CD4-positive, alpha-beta T cell treated with Interleukin-6 for 4 hours (primary cell): ENCODE measurements around the gene HOXA9.

Experiments
- DNase-seq: peaks from one replicate; pipeline ENCODE4 v3.0.0-alpha.2; 2020; ENCODE audit warnings: mixed read lengths

Gene HOXA9

DNA sequence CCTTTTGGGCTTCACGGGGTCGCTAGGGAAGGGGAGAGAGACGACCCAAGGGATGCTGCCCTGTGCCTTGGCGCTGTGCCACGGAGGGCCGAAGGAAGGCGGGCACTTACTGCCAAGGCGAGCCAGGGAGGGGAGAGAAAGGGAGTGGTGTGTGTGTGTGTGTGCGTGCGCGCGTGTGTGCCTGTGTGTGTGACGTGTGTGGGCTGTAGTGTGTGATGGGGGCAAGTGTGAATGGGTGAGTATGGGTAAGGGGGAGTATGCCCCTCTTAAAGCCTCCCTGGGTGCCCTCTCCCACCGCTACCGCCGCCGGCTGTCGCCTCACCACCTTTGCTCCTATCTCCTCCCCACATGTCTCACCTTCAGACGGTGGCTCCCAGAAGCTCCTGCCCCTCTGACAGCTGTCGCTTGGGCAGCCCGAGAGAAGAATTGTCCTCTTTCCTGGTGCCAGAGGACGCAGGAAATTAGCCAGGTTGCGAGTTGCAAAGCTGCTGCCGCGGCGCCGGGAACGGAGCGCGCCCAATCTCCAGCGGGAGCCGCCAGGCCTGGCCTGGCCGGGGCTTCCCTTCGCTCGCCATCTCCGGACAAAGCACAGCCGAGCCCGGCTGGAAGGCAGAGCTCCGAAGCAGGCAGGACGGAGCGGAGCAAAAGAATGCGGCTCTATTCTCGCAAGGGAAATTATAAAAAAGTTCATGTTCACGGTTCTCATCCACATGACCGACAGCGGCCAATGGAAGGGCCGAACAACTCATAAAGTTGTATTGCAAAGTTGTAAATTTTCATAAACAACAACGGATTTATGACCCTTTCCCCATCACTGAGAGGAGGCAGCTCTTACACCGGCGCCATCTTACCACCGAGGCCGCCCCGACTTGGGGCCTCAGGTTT, 13.2 kb downstream of the HOXA9 start, which contains the start of gene HOXA3:
TSS of gene HOXA3 (minus strand) at position 653 of the 885 bp plus-strand sequence. CDS start 41,943 bp downstream, outside the sequence.
- DNase-seq, result no peak

GRCh38 chr7:27151341-27151930, 13.9 kb downstream of the HOXA9 start:
- no peak for DNase-seq

DNA sequence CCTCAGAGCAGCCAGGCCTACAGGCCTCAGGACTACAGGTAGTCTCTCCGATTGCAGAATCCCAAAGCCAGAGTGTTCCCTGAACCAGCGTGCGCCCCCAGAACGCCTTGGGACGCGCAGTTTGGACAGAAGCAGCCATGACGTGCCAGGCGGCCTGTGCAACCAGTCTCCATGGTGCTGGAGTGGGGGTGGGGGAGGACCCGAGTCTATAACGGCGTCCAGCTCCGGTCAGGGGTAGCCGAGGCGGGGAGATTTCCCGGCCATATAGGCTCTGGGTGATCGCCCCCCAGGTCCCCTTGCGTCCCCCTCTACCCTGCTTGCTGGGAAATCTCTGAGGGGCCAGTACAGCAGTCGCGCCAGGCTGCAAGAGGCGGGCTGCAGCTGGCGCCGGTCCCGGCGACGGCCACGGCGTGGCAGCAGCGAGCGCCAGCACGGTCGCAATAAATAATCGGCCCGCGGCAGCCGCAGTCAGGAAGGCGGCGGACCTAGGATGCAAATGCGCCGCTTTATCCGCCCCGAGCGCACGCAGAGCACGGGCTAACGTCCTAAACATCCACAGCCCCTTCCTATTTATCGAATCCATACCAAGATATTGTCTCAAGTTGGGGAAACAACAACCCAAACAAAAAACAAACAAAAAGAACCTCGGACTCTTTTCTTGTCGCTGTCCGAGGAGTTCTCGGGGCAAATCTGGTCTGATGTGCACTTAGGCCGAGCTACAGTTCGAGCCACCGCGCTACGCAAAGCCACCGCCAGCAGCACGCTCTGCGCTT, 14.6 kb downstream of the HOXA9 start:
- peak; percentile 76 for DNase-seq

- no peak for DNase-seq
Measured at GRCh38 chr7:27149842-27150567, 15.3 kb downstream of the HOXA9 start.

- no peak for DNase-seq
Measured at GRCh38 chr7:27148756-27149641, 16.3 kb downstream of the HOXA9 start.

DNA sequence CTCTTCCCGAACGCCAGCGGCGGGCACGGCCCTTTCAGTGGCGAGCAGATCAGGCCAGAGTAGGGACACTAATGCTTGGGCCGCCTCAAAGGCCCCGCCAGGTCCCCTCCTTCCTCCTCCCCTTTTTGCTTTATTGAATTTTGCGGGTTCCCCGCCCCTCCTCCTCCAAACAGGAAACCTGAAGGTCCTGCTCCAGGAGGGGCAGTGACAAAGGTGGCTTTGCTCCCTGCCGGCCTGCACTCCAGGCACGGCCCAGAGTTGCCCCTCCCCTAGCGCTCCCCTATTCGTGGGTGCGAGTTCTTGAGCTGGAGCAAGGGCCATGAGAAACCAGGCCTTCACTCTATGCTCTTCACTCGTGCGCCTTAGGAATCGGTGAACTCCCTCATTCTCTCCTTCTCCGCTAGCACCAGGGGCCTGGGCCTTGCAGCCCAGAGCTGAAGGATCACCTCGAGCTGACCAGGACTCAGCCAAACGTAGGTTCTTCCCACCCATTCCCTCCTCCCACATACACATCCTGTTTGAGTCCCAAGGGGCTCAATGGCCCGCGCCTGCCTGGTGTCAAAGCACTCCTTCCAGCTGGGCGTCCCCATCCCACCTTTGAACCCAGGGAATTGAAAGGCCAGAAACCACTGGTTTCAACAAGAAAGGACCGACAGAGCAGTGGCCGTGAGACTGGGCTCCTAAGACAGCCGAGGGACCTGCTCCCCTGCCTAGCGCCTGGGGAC, 17.1 kb downstream of the HOXA9 start:
- DNase-seq, result no peak

- no peak for DNase-seq
Measured at GRCh38 chr7:27147199-27148030, 17.9 kb downstream of the HOXA9 start, which contains the start of gene HOXA6. TSS of gene HOXA6 (minus strand) at chr7:27147774. CDS start at chr7:27147749, 25 bp downstream.

- no peak for DNase-seq
Measured at GRCh38 chr7:27146491-27147198, 18.7 kb downstream of the HOXA9 start.

DNA sequence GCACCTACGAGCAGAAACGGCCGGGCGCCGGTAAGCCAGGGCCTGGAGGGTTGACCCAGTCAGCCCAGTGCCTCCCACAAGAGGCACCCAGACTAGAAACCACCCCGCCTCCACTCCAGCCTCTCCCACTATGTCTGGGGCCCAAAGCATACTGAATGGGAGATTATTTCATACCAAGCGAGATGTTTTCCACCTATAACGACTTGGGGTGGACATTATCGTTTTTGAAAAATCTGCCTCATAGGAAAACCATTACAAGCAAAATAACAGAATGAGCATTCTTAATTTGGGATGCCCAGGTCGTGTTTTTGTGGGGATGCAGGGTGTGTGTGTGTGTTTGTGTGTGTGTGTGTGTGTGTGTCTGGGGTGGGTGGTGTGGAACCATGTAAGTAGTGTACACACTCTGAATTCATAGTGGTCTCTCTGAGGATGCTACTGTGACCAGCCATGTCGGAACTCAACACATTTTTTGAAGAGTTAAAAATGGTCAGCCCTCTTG, 19.4 kb downstream of the HOXA9 start:
- no peak for DNase-seq

GRCh38 chr7:27145165-27145913, 20.0 kb downstream of the HOXA9 start:
- no peak for DNase-seq

GRCh38 chr7:27144781-27145164, 20.6 kb downstream of the HOXA9 start:
- no peak for DNase-seq

DNA sequence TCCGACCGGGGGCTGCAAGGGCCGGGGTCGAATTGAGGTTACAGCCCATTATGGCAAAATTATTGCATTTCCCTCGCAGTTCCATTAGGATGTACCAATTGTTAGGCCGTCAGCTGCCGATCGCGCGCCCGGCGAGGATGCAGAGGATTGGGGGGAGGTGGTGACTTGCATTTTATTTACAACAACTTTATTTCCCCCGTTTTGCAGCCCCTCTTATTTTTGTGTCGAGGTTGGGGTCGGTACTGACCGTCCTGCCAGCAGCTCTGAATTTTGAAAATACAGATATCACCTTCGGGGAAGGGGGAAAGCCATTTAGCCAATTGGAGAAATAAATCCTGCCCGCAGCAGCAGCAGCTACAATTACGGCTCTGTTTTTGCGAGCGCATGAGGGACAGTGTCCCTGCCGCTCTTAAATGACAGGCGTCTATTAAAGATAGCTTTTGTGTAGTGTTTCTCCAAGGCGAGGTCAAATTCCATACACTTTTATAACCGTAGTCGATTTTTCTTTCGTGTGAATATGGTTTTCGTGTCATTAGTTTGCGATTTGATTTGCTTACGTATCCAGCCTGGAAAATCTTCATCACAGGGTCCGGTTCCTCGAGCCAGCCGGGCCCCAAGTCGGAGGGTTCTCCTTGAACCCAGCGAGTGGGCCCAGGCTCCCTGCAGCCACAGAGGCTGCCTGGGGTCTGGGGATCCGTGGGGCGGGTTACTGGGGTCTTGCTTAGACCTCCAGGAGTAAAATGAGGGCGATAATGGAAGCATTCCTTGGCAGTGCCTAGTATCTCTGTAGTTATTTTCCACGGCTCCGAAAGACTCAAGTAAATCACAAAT, 21.2 kb downstream of the HOXA9 start:
- no peak for DNase-seq

DNA sequence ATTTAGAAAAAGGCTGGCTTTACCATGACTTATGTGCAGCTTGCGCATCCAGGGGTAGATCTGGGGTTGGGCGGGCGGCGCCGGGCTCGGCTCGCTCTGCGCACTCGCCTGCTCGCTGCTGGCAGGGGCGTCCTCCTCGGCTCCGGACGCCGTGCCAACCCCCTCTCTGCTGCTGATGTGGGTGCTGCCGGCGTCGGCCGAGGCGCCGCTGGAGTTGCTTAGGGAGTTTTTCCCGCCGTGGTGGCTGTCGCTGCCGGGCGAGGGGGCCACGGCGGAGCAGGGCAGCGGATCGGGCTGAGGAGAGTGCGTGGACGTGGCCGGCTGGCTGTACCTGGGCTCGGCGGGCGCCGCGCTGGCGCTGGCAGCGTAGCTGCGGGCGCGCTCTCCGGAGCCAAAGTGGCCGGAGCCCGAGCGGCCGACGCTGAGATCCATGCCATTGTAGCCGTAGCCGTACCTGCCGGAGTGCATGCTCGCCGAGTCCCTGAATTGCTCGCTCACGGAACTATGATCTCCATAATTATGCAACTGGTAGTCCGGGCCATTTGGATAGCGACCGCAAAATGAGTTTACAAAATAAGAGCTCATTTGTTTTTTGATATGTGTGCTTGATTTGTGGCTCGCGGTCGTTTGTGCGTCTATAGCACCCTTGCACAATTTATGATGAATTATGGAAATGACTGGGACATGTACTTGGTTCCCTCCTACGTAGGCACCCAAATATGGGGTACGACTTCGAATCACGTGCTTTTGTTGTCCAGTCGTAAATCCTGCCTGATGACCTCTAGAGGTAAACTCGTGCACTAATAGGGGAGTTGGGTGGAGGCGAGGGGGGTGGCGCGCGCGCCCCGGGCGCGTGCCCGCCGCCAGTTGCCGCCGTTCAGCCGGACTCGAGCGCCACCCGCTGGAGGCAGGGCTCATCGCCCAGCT, 22.1 kb downstream of the HOXA9 start, which contains the start of gene HOXA5:
TSS of gene HOXA5 (minus strand) at position 659 of the 927 bp plus-strand sequence. CDS start at position 585, 74 bp downstream.
- no peak for DNase-seq

DNA sequence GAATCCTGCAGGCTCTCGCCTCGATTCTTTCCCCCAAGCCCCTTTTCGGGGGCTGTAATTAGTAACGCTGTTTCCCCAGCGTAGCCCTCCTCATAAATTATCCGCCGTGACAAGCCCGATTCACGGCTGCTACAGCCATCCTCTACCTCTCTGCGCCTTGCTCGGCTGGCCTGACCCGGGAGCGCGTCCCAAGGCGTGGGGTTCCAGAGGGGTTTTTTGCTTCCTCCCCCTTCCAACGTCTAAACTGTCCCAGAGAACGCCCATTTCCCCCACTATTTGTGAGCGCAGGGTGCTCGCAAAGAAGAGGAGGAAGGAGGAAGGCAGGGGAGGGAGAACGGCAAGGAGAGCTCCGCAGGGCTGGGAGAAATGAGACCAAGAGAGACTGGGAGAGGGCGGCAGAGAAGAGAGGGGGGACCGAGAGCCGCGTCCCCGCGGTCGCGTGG, 22.7 kb downstream of the HOXA9 start:
- DNase-seq, result no peak

GRCh38 chr7:27141923-27142579, 23.3 kb downstream of the HOXA9 start:
- DNase-seq, result no peak
